Activated T-helper 1 cell treated with anti-CD3 and anti-CD28 coated beads, Interleukin-12 subunit alpha, Interleukin-12 subunit beta, Interleukin-2, Interleukin-4 antibody, amounts not matched to agents 30 ng/mL and 10 ng/mL and 1 ng/mL, durations not matched to agents 14 hours and 24 hours and 36 hours (primary cell): ENCODE measurements around the gene TSPAN11. TPM values are rescaled to one million over a fixed set of nuclear protein-coding genes. Genes with fewer than 3 reads are reported as not detected.

Experiments
- DNase-seq: peaks from one replicate; pipeline ENCODE4 v3.0.0; 2021; ENCODE audit warnings: low spot score
- H3K27ac Mint-ChIP-seq: one replicate; pipeline ENCODE4 v1.8.0; 2021; ENCODE audit warnings: mild to moderate bottlenecking, mixed read lengths
- H3K27me3 Mint-ChIP-seq: one replicate; pipeline ENCODE4 v1.8.0; 2022; ENCODE audit warnings: mild to moderate bottlenecking, moderate library complexity, mixed read lengths; ENCODE audit not compliant: insufficient read depth
- H3K36me3 Mint-ChIP-seq: one replicate; pipeline ENCODE4 v1.8.0; 2021; ENCODE audit warnings: low read depth, mixed read lengths
- H3K4me1 Mint-ChIP-seq: one replicate; pipeline ENCODE4 v1.8.0; 2021; ENCODE audit warnings: low read depth, mixed read lengths
- H3K4me3 Mint-ChIP-seq: one replicate; pipeline ENCODE4 v1.8.0; 2021; ENCODE audit warnings: mild to moderate bottlenecking, moderate library complexity, mixed read lengths
- H3K9me3 Mint-ChIP-seq: one replicate; pipeline ENCODE4 v1.8.0; 2021; ENCODE audit warnings: mixed read lengths
- intact Hi-C: fragments of 100-400 bp; cut with micrococcal nuclease; formaldehyde crosslinking; loops from one replicate; pipeline ENCODE4 v1.15.1; 2024
- total RNA-seq: library from RNA; stranded (reverse); gene quantifications from 2 replicates; pipeline ENCODE4 v1.2.3, GENCODE V29; 2022

Gene TSPAN11
- total RNA-seq, 1 donor from 2014 or later = not detected

DNA sequence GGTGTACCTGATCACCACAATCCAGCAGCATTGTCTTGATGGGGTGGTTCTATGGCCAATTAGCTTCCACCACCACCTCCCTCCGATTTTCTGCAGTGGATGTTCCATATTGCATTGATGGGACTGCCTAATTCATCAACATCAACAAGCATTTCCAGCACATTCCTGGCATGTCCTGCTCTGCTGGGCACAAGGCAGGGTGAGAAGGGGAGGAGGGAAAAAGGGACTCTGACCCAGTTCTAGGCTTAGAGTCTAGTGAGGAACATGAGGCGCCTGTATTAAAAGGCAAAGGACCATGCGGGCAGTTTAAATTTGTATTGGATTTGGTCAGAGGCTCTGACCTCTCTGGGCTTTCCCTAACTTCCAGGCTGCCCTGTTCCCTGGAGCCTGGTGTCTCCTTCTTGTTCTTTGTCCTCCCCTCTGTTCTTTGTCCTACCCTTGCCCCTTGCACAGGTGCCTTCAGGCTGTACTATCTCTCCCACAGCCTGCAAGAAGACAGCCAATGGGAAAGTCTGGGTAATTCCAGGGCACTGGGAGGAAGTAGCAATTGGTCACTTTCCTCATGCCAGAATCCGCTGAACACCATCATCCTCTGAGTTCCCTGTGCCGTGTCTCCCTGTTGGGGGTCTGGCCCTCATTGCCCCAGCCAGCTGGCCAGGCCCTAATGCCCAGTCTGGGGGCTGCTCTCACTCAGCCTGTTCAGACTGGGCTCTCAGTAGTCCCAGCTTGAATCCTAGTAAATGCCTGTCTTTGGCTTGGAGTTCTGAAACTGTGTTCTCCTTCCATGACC is 43.3 kb downstream of the TSPAN11 start:
- Mint-ChIP-seq H3K27ac (no peak overlapping the region), H3K4me1 (no peaks in the 10 kb centered on the region), H3K4me3 (no peak overlapping the region), H3K27me3 (peaks cover 6% of the 10 kb centered on the region), H3K9me3 (no peaks in the 10 kb centered on the region), H3K36me3 (no peaks in the 10 kb centered on the region)
- intact Hi-C loops = no loop called here
- DNase-seq = no peak

DNA sequence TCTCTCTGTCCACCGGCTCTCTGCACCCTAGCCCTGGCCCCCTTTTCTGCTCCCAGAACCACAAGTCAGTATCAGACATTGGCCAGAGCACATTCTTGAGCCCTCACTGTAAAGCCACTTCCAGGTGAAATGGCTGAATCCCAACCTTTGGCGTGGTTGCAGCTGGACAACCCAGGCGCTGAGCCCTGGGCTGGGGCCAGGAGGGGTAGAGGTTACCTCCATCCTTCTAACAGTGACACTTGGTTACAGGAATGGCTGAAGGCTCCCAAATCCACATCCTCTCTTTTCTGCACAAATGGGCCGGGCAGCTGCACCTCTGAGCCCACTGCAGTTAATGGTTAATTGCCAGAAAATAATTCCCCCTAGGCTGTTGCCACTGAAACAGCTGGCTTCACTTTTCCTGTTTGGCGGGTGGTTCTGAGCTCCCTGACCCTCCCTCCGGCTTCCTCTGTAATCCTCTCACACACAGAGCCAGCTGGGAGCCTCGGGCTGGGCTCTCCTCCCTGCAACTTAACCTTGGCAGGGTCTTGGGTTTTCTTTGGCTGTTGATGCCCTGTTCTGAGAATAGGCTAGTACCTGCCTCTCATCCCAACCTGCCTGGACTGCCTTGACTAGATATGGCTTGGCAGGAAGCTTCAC is 44.1 kb downstream of the TSPAN11 start:
- intact Hi-C loops = no loop called here
- no peaks in the 10 kb centered on the region for H3K36me3 Mint-ChIP-seq
- DNase-seq = no peak
- no peak overlapping the region for H3K27ac Mint-ChIP-seq
- peaks cover 6% of the 10 kb centered on the region for H3K27me3 Mint-ChIP-seq
- H3K9me3 Mint-ChIP-seq = no peaks in the 10 kb centered on the region
- no peaks in the 10 kb centered on the region for H3K4me1 Mint-ChIP-seq
- no peak overlapping the region for H3K4me3 Mint-ChIP-seq

DNA sequence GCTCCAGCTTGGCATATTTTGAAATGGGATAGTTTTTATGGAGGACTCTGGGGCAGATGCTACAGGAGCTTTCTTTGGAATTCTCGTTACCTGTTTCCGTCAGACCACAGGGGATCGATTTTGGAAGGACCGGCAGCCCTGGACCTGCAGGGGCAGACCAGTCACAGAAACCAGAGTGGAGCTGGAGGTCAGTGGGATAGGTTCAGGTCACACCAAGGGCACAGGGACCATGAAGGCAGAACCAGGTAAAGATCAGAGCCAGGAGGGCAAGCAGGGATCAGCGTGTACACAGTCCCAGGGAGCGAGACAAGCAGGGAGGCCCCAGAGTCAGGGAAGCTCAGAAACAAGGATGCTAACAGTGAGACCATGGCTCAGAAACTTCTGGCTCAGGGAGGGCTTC is 45.5 kb downstream of the TSPAN11 start:
- Mint-ChIP-seq H3K4me3 (no peak overlapping the region), H3K4me1 (no peaks in the 10 kb centered on the region), H3K27me3 (peaks cover 6% of the 10 kb centered on the region), H3K9me3 (no peaks in the 10 kb centered on the region), H3K27ac (no peak overlapping the region), H3K36me3 (no peaks in the 10 kb centered on the region)
- DNase-seq = no peak
- intact Hi-C loops = no loop called here

GRCh38 chr12:30973175-30973574 is 46.6 kb downstream of the TSPAN11 start:
- no peaks in the 10 kb centered on the region for H3K4me1 Mint-ChIP-seq
- H3K9me3 Mint-ChIP-seq = no peaks in the 10 kb centered on the region
- H3K27me3 Mint-ChIP-seq = peaks cover 6% of the 10 kb centered on the region
- DNase-seq = no peak
- no peak overlapping the region for H3K4me3 Mint-ChIP-seq
- H3K27ac Mint-ChIP-seq = no peak overlapping the region
- H3K36me3 Mint-ChIP-seq = no peaks in the 10 kb centered on the region
- intact Hi-C loops = no loop called here

GRCh38 chr12:30973830-30974229 is 47.3 kb downstream of the TSPAN11 start:
- no peaks in the 10 kb centered on the region for H3K9me3 Mint-ChIP-seq
- intact Hi-C loops = no loop called here
- DNase-seq = no peak
- H3K4me1 Mint-ChIP-seq = no peaks in the 10 kb centered on the region
- H3K27me3 Mint-ChIP-seq = peaks cover 6% of the 10 kb centered on the region
- H3K36me3 Mint-ChIP-seq = no peaks in the 10 kb centered on the region
- no peak overlapping the region for H3K27ac Mint-ChIP-seq
- no peak overlapping the region for H3K4me3 Mint-ChIP-seq

DNA sequence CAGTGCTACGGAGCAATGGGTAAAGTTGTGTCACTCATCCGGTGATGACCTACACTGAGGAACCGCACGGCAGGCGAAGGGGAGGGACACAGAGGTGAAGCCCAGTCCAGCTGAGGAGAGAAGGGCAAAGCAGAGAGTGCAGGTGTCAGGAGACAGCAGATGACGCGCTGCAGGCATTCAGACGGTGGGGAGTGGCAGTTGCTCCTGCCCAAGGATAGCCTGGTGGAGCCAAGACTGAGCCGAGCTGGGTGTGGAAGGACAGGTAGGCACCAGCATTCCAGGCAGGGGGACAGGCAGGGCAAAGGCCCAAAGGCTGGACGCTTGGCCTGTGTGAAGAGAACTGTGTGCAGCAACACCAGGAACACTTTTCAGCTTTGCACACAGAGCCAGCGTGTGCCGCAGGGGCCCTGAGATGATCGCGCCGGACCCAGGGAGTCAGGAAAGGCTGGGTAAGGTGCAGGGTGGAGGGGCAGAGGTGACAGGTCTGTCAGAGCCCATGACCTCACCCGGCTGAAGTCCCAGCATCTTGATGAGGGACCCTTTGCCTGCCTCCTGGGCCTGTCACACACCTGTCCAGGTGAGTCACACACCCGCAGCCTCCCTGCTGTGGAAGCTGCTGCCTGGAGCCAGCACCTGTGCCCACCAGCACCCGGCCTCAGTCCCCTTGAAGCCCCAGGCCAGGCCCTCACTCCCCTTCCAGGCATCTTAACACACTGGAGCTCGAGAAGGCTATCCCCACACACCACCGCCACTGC is 48.4 kb downstream of the TSPAN11 start:
- no peak for DNase-seq
- intact Hi-C loops = no loop called here
- no peaks in the 10 kb centered on the region for H3K9me3 Mint-ChIP-seq
- H3K4me3 Mint-ChIP-seq = no peak overlapping the region
- H3K4me1 Mint-ChIP-seq = no peaks in the 10 kb centered on the region
- H3K27ac Mint-ChIP-seq = no peak overlapping the region
- H3K36me3 Mint-ChIP-seq = no peaks in the 10 kb centered on the region
- H3K27me3 Mint-ChIP-seq = peaks cover 6% of the 10 kb centered on the region

DNA sequence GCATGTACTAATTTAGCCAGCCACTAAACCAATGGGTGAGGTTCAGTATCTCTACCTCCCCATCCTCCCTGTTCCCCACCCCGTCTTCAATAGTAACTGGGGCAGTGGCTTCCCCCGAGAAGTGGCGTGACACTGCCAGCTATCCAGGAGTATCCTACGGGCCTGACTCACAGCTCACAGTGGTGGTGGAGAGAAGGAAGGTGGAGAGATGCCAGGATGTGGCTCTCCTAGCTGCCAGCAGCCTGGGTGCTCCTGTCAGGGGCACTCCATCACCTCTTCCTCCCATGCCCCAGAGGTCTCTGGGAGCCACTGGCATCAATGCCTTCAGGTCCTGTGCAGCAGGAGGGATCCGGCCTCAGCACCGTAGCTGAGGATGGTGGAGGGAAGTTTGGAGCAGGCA is 49.0 kb downstream of the TSPAN11 start:
- Mint-ChIP-seq H3K27me3 (peaks cover 5% of the 10 kb centered on the region), H3K27ac (no peak overlapping the region), H3K4me3 (no peak overlapping the region), H3K36me3 (no peaks in the 10 kb centered on the region), H3K9me3 (no peaks in the 10 kb centered on the region), H3K4me1 (no peaks in the 10 kb centered on the region)
- DNase-seq = no peak
- intact Hi-C loops = no loop called here

- H3K9me3 Mint-ChIP-seq = no peaks in the 10 kb centered on the region
- no peak for DNase-seq
- H3K36me3 Mint-ChIP-seq = no peaks in the 10 kb centered on the region
- no peaks in the 10 kb centered on the region for H3K4me1 Mint-ChIP-seq
- no peak overlapping the region for H3K4me3 Mint-ChIP-seq
- intact Hi-C loops = no loop called here
- H3K27ac Mint-ChIP-seq = no peak overlapping the region
- peaks cover 1% of the 10 kb centered on the region for H3K27me3 Mint-ChIP-seq
Measured at GRCh38 chr12:30976206-30976605, 49.7 kb downstream of the TSPAN11 start.

DNA sequence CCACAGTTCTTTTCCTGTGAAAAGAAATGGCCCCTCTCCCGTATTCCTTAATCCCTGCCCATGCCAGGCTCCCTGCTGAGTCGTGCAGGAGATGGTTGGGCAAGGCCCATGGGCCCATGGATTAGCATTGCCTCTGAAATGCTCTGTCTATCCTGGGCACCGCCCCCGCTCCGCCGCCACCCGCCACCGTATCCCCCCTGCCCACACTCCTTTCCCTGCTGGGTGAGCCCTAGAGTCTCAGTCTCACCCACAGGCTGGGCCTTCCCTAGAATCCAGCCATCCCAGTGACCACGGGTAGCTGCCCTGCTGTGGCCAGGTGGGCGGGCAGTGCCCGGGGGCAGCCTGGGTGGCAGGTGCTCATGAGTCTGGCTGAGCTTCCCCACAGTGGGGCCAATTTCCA is 50.6 kb downstream of the TSPAN11 start:
- no peak for DNase-seq
- Mint-ChIP-seq H3K4me3 (no peak overlapping the region), H3K27ac (no peak overlapping the region), H3K4me1 (no peaks in the 10 kb centered on the region), H3K36me3 (no peaks in the 10 kb centered on the region), H3K9me3 (no peaks in the 10 kb centered on the region), H3K27me3 (no peaks in the 10 kb centered on the region)
- intact Hi-C loops = no loop called here

DNA sequence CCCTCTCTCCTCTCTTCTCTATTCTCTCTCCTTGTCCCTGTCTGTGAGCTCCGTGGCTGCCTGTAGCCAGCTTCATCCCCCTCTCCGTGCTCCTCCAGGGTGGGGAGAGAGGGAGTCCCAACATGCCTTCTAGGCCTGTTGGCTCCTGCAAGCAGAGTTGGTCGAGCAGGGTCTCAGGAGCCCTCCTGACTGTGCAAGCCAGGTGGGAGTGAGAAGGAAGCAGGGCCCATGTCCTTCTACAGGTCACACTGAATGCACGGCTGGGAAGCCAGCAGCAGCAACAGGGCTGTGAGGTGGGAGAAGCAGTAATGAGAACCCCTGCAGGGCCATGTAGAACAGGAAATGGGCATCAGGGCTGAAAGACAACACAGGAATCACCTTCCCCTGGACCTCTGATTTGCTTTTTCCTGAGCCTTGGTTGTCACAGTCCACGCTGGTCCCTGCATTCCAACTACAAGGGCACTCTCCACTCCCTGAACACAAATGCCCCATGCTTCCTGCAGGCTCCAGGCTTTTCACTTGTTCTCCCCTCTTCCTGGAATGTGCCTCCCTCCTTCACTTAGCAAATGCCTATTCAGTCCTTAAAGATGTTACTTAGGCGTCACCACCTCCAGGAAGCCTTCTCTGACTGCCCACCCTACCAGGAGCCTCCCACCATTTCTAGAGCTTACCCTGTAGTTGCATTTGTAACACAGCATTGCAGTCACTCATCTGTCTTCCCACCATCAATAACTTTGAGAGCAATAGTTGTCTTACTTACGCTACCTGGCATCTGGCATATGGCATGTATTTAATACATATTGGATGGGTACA is 51.2 kb downstream of the TSPAN11 start:
- H3K4me3 Mint-ChIP-seq = no peak overlapping the region
- H3K27ac Mint-ChIP-seq = no peak overlapping the region
- no peak for DNase-seq
- no peaks in the 10 kb centered on the region for H3K36me3 Mint-ChIP-seq
- no peaks in the 10 kb centered on the region for H3K9me3 Mint-ChIP-seq
- intact Hi-C loops = no loop called here
- H3K4me1 Mint-ChIP-seq = no peaks in the 10 kb centered on the region
- H3K27me3 Mint-ChIP-seq = no peaks in the 10 kb centered on the region

DNA sequence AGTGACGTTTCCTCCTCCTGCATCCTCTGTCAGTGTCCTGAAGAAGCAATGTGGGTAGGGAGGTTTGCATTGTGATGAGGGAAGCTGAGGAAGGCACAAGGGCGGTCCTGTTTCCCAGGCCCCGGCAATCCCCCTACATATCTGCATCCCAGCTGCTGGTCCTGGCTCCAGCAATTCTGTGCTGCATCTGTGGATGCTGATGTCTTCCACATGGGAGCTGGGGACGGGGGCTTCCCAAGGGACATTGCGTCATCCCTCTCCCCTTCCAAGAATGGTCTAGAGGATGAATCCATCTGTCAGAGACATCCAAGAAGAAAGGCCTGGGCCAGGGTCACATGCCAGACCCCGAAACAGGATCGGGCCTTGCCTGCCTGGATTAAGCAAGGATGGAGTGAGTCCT is 52.1 kb downstream of the TSPAN11 start:
- no peaks in the 10 kb centered on the region for H3K9me3 Mint-ChIP-seq
- H3K27me3 Mint-ChIP-seq = no peaks in the 10 kb centered on the region
- H3K36me3 Mint-ChIP-seq = no peaks in the 10 kb centered on the region
- no peak overlapping the region for H3K27ac Mint-ChIP-seq
- intact Hi-C loops = no loop called here
- no peaks in the 10 kb centered on the region for H3K4me1 Mint-ChIP-seq
- no peak for DNase-seq
- H3K4me3 Mint-ChIP-seq = no peak overlapping the region

DNA sequence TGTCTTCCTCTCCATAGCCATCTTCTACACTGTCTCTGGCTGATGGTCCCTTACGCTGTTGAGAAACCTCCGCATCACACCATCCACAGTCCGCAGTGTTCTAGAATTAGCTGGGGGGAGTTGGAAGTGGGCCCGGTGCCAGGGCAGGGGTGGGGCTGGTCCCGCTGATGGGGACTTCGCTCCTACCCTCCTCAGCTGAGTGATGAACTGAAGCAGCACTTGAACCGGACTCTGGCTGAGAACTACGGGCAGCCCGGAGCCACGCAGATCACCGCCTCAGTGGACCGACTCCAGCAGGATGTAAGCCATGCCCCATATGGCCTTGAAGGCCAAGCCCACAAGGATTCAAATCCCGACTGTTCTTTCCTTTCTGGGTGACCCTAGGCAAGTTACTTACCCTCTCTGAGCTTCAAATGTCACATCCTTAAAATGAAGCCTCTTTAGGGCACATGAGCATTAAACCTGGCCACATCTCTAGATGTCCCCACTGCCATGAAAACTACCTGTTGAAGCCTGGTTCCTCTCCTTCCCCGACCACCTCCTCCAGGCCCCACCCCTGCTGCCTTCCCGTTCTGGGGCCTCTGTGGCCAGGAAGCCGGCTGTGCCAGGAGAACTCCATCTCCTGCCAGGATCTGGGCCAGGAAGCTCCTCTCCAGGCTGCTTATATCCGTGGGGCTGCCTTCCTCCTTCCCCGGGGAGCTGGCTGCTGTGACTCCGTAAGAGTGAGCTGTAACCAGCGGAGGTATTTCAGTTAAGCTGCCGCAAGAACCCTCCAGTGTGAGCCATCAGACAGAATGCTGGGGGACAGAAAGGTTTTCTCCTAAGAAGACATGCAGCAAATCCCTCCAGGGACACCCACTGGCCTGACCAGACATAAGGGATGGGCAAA is 53.1 kb downstream of the TSPAN11 start:
- Mint-ChIP-seq H3K4me3 (no peak overlapping the region), H3K36me3 (no peaks in the 10 kb centered on the region), H3K9me3 (no peaks in the 10 kb centered on the region), H3K27me3 (no peaks in the 10 kb centered on the region), H3K4me1 (no peaks in the 10 kb centered on the region), H3K27ac (no peak overlapping the region)
- intact Hi-C loops = no loop called here
- DNase-seq = no peak
